ENCODE data around the gene LRRC49. TPM values are rescaled to one million over a fixed set of nuclear protein-coding genes. Genes with fewer than 3 reads are reported as not detected.

LRRC49 gene
- total RNA-seq, 2 donors from 2014 or later = 9.8 to 13.3 TPM

- Histone ChIP-seq H3K36me3 (no peaks in the 10 kb centered on the region), H3K27me3 (replicated peaks; ENCODE audit: insufficient read depth) (no peaks in the 10 kb centered on the region), H3K4me3 (no peak overlapping the region), H3K9me3 (no peaks in the 10 kb centered on the region), H3K4me1 (replicated peaks) (peaks cover 10% of the 10 kb centered on the region), H3K27ac (no peak overlapping the region)
- DNase-seq (ENCODE audit: low spot score) = no peak
- 89% methylated on average over 3 of the region's 3 CpGs for WGBS
- TF ChIP-seq, protein P1, sequence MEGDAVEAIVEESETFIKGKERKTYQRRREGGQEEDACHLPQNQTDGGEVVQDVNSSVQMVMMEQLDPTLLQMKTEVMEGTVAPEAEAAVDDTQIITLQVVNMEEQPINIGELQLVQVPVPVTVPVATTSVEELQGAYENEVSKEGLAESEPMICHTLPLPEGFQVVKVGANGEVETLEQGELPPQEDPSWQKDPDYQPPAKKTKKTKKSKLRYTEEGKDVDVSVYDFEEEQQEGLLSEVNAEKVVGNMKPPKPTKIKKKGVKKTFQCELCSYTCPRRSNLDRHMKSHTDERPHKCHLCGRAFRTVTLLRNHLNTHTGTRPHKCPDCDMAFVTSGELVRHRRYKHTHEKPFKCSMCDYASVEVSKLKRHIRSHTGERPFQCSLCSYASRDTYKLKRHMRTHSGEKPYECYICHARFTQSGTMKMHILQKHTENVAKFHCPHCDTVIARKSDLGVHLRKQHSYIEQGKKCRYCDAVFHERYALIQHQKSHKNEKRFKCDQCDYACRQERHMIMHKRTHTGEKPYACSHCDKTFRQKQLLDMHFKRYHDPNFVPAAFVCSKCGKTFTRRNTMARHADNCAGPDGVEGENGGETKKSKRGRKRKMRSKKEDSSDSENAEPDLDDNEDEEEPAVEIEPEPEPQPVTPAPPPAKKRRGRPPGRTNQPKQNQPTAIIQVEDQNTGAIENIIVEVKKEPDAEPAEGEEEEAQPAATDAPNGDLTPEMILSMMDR (IDR thresholded peaks at IDR 0.05) = no peak
- no peak for TF ChIP-seq POLR2AphosphoS5 (IDR thresholded peaks at IDR 0.05)
- TF ChIP-seq POLR2A (IDR thresholded peaks at IDR 0.05) = no peak
- intact Hi-C loops (cut with DNase I) = no loop called here
These were observed 165.0 kb downstream of the LRRC49 start for GRCh38 chr15:71057581-71057980.

GRCh38 chr15:71060983-71061382 is 168.4 kb downstream of the LRRC49 start:
- H3K4me1 ChIP-seq (replicated peaks) = no peaks in the 10 kb centered on the region
- no peak overlapping the region for H3K4me3 ChIP-seq
- intact Hi-C loops (cut with DNase I) = no loop called here
- 96% methylated on average over 1 of the region's 1 CpG for WGBS
- DNase-seq (ENCODE audit: low spot score) = no peak
- no peak overlapping the region for H3K27ac ChIP-seq
- H3K9me3 ChIP-seq = no peaks in the 10 kb centered on the region
- H3K36me3 ChIP-seq = no peaks in the 10 kb centered on the region
- H3K27me3 ChIP-seq (replicated peaks; ENCODE audit: insufficient read depth) = no peaks in the 10 kb centered on the region
- TF ChIP-seq POLR2A (IDR thresholded peaks at IDR 0.05) (no peak), POLR2AphosphoS5 (IDR thresholded peaks at IDR 0.05) (no peak)
- TF ChIP-seq, protein P1 (IDR thresholded peaks at IDR 0.05) = no peak

GRCh38 chr15:71066983-71067382 is 174.4 kb downstream of the LRRC49 start:
- Histone ChIP-seq H3K27me3 (replicated peaks; ENCODE audit: insufficient read depth) (no peaks in the 10 kb centered on the region), H3K4me3 (no peak overlapping the region), H3K27ac (no peak overlapping the region), H3K36me3 (no peaks in the 10 kb centered on the region), H3K4me1 (replicated peaks) (no peaks in the 10 kb centered on the region), H3K9me3 (no peaks in the 10 kb centered on the region)
- WGBS = 96% methylated on average over 5 of the region's 5 CpGs
- DNase-seq (ENCODE audit: low spot score) = no peak
- intact Hi-C loops (cut with DNase I) = no loop called here
- TF ChIP-seq, protein P1 (IDR thresholded peaks at IDR 0.05) = no peak
- TF ChIP-seq POLR2A (IDR thresholded peaks at IDR 0.05) (no peak), POLR2AphosphoS5 (IDR thresholded peaks at IDR 0.05) (no peak)

- no peak for TF ChIP-seq POLR2AphosphoS5 (IDR thresholded peaks at IDR 0.05)
- TF ChIP-seq, protein P1 (IDR thresholded peaks at IDR 0.05) = peak in 2 of 4 experiments; percentile 7 to 19
- intact Hi-C loops (cut with DNase I) = no loop called here
- Histone ChIP-seq H3K36me3 (no peaks in the 10 kb centered on the region), H3K4me1 (replicated peaks) (no peaks in the 10 kb centered on the region), H3K27ac (peak overlapping the region in 1 of 2 donors; percentile 50), H3K9me3 (no peaks in the 10 kb centered on the region), H3K27me3 (replicated peaks; ENCODE audit: insufficient read depth) (no peaks in the 10 kb centered on the region), H3K4me3 (no peak overlapping the region)
- no peak for DNase-seq (ENCODE audit: low spot score)
- 51% methylated on average over 2 of the region's 2 CpGs for WGBS
These were observed 177.1 kb downstream of the LRRC49 start for GRCh38 chr15:71069693-71070092.

GRCh38 chr15:71071529-71071928 is 178.9 kb downstream of the LRRC49 start:
- Histone ChIP-seq H3K36me3 (no peaks in the 10 kb centered on the region), H3K27me3 (replicated peaks; ENCODE audit: insufficient read depth) (no peaks in the 10 kb centered on the region), H3K27ac (peak overlapping the region in 1 of 2 donors; percentile 50), H3K9me3 (no peaks in the 10 kb centered on the region), H3K4me1 (replicated peaks) (no peaks in the 10 kb centered on the region), H3K4me3 (no peak overlapping the region)
- TF ChIP-seq POLR2A (IDR thresholded peaks at IDR 0.05) (no peak), POLR2AphosphoS5 (IDR thresholded peaks at IDR 0.05) (peak; percentile 66)
- TF ChIP-seq, protein P1 (IDR thresholded peaks at IDR 0.05) = no peak
- DNase-seq (ENCODE audit: low spot score) = no peak
- intact Hi-C loops (cut with DNase I) = no loop called here
